ENCODE measurements around the gene STON2.
A peak's percentile ranks its signal among the peaks of the same experiment; 100 is the strongest.
"Not testable (repeated sequence)": the region's sequence is repeated elsewhere in the genome, so short reads cannot be mapped to it uniquely, and the experiment has no call there.

Gene STON2, protein sequence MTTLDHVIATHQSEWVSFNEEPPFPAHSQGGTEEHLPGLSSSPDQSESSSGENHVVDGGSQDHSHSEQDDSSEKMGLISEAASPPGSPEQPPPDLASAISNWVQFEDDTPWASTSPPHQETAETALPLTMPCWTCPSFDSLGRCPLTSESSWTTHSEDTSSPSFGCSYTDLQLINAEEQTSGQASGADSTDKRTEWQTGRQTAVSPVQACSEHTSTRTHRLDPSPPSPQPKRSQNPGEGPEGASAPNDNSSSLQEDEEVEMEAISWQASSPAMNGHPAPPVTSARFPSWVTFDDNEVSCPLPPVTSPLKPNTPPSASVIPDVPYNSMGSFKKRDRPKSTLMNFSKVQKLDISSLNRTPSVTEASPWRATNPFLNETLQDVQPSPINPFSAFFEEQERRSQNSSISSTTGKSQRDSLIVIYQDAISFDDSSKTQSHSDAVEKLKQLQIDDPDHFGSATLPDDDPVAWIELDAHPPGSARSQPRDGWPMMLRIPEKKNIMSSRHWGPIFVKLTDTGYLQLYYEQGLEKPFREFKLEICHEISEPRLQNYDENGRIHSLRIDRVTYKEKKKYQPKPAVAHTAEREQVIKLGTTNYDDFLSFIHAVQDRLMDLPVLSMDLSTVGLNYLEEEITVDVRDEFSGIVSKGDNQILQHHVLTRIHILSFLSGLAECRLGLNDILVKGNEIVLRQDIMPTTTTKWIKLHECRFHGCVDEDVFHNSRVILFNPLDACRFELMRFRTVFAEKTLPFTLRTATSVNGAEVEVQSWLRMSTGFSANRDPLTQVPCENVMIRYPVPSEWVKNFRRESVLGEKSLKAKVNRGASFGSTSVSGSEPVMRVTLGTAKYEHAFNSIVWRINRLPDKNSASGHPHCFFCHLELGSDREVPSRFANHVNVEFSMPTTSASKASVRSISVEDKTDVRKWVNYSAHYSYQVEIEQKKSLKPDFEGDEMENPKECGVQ

GRCh38 chr14:81400202-81400678 is at the start of gene STON2:
Gene STON2 (minus strand): TSS chr14:81400324. CDS start chr14:81398382, 1,942 bp downstream.
- peak; percentile 59 for DNase-seq (ENCODE audit: low spot score)

DNA sequence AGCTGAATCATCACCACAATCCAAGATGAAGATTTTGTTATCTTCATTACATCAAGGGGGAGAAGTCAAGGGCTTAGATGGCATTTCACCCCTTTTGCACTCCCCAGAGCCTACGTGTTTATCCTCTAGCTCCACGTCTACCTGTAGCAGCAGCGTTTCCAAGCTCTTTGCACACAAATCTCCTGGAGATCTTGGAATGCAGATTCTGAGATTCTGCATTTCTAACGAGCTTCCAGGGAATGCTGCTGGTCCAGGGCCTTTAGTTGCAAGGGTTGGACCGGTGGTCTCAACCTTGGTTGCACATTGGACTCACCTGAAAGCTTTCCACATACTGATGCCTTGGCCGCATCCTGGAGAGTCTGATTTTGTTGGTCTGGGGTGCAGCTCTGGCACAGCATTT is 49.5 kb upstream of the STON2 start:
- DNase-seq (ENCODE audit: low spot score): no peak

GRCh38 chr14:81449114-81449513 is 49.0 kb upstream of the STON2 start:
- no peak for DNase-seq (ENCODE audit: low spot score)

DNA sequence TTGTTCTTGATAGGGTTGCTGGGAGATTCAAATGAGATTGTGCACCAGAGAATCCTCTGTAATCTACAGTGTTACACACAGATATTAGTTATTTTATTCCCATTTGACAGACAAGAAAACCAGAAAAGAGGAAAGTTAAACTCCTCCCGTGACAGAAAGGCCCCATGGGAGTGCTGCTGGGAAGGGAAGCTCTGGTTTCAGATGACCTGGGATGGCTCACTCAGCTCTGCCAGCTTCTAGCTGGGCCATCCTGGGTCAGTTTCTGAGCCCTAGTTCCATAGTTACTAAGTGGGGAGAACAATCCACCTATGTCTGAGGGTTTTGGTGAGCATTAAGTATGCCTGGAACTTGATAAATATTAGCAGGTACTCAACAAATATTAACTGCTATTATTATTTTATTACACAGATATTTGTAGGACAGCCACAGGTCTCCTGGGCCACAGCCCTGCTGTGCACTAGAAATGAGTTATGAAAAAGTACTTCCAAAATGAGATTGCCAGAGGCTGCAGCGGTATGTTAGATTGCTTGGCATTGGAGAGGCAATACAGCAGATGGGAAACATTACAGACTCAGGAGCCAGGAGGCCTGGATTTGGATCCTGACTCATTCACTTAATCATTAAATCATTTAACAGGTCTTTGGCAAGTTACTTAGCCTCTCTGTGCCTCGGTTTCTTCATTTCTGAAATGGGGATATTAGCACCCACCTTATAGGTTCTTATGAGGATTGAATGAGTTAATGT is 47.1 kb upstream of the STON2 start:
- no peak for DNase-seq (ENCODE audit: low spot score)

DNA sequence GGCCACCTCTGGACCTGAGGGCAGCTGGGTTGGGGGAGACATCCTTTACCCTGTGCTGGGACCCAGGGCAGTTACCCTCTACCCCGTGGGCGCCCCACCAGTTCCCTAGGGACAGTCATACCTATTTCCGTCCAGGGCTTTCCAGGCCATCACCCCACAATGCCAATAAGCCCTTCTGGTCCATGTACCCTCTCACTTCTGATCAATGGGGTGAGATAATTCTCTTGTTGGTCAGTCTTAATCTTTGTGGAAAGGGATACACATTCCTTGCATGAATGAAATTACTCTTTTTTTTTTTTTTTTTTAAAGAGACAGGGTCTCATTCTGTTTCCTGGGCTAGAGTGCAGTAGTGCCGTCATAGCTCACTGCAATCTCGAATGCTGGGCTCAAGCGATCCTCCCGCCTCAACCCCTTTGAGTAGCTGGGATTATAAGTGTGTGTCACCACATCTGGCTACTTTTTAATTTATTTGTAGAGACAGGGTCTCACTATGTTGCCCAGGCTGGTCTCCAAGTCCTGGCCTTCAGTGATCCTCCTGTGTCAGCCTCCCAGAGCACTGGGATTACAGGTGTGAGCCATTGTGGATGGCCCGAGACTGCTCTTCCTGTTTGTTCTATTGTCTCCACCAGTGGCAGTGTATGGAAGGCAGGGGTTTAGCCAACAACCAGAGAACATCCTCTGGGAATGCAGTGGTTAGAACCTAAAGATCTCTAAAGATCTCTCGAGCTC is 46.3 kb upstream of the STON2 start:
- no peak for DNase-seq (ENCODE audit: low spot score)

DNA sequence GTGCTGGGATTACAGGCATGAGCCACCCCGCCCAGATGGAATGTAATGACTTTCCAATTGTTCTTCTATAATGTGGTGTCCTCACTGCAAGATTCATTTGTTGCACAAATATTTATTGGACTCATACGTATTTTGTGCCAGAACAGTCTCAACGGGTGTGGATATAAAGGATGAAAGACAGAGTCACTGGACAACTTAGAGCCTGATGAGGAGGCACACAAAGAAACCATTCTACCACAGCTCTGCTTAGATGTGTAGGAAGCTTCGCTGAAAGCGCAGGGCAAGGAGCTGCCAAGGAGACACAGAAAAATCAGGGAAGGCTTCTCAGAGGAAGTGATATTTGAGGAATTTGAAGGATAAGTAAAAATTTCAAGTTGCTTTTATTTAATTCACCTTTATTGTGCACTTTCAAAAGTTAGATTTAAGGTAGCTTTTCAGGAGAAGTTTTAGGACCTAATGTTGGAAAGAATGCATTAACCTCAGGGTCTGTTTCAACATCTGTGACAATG is 41.6 kb upstream of the STON2 start:
- DNase-seq (ENCODE audit: low spot score): no peak

GRCh38 chr14:81440041-81440440 is 39.9 kb upstream of the STON2 start:
- DNase-seq (ENCODE audit: low spot score): no peak

DNA sequence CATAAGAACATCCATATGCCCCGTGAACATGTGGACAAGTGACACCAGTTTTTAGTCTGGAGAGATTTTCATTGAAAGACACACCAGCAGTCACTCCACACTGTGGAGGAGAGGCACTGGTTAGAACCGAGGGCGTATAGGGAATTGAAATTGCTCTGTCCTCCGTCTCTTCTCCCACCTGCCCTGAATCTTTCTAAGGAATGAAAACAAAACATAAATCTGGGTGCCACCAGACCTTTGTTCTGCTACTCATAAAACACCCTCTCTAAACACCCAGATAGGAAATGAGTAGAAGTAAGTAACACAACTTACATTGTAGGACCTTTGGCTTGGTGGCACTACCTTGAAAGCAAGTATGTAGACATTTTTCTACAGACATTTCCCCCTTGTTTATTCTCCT is 37.1 kb upstream of the STON2 start:
- DNase-seq (ENCODE audit: low spot score): no peak

- DNase-seq (ENCODE audit: low spot score): peak; percentile 94
These were observed 36.4 kb upstream of the STON2 start for GRCh38 chr14:81436296-81437138.

DNA sequence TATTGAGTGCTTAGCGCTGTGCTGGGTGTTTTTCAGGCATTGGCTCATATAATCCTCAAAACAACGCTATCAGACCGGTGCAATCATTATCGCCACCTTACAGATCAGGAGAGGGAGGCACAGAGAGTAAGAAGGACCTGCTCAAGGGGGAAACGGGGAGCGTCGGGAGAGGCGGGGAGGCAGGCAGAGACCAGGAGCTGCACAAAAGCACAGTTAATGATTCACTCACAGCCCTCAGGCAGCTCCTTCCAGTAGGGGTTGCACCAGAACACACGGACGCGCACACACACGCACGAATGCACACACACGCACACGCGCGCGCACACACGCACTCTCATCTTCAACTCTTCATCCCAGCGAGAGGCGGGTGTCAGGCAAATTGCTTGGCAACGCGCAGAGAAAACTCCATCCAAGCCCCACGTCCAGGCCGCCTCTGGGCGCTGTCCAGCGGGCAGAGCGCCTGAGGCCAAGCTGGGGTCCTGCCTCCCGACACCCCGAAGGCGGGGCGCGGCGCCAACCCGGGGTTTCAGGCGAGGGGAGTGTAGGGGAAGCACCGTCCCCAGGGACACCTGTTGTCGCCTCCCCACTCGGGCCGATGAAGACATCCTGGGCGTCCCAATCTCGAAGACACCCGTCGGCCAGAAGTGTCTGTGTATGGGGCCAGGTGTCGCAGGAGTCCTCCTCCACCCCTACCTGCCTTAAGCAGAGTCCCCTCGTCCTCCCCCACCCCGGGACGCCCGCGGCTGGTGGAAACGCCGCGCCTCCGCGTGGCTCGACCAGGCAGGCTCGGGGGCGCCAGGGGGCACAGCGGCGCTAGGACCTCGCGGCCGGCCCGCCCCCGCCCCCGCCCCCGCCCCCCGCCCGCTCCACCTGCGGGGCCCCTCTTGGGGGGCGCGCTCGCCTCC is 35.5 kb upstream of the STON2 start:
- peak; percentile 30 for DNase-seq (ENCODE audit: low spot score)

DNA sequence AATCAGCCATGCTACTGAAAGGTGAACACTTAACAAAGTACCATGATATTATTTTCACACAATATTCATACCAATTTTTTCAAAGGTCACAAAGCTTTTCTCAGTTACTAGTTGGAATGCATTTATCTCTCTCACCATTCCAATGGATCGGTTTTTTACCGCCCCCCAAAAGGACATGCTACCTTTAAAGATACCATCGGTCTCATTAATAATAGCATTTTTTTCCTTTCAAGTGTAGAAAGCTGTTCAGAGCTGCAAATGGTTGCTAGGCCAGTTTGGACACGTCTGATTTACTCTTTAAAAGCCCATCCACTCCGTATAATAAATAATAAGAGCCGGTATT is 34.9 kb upstream of the STON2 start:
- DNase-seq (ENCODE audit: low spot score): no peak

DNA sequence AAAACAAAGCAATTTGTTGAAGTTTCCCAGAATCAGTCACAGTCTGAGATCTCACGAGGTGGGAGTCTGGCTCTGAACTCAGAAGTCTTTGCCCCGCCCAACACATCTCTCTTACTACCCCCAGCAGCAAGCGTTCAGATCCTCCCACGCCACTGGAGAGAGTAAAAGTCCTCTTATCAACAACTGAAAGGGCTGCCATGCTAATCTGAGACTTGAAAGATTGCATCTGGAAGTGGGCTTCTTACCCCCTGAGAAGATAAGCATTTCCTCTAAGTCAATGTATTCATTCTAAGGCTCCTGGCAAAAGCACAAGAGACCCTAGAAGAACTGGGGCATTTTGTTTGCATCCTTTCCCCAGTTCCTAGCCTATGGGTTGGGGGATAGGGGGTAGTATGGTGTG is 34.1 kb upstream of the STON2 start:
- no peak for DNase-seq (ENCODE audit: low spot score)

DNA sequence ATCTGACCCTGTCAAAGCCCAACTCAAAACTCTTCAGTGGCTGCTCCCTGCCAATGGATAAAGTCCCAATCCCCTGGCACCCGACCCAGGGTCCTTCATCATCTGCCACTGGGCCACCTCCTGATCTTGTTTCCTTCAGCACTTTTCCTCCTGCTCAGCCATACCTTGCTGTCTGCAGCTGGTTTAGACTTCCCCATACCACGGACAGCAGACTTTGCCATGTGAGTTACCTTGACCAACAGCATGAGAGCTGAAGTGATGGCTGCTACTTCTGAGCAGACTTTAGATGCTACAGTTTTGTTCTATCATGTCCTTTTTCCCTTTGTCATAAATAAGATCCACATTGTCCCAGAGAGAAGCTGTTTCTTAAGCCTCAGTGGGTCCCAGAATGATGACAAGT is 33.3 kb upstream of the STON2 start:
- DNase-seq (ENCODE audit: low spot score): no peak

DNA sequence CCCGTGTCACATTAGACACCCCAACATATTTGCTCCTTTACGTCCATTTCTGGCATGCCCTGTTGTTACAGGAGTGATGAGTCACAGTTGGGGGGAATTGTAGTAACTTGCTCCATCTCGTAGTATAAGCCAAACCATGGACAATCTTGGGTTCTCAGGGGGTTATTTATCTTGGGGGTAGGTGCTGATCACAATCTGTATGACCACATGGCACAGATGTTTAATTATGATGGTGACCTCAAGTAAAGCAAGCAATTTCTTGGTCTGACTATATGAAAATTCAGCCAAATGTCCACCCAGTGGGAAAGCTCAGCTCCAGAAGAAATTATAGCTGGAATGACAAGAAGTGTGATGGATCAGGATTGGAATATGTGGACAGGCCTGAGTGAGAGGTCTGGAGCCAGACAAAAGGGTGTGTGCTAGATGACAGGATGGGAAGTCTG is 32.1 kb upstream of the STON2 start:
- no peak for DNase-seq (ENCODE audit: low spot score)

DNA sequence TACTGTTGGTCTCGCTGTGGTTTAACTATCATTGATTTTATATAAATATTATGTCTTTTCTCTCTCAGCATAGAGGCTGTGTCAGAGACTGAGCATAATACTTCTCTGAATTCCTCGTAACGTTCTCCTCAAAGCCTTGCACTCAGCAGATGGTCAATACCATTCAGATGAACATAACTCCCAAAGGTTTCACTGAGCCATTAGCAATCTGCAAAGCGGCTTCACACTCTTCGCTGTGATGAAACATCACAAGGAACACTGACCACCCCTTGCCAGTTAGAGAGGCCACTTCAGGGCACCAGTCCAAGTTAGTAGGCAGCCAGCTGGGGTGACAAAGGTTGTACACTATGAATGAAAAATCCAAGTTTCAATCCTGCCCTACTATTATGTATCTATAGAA is 30.1 kb upstream of the STON2 start:
- no peak for DNase-seq (ENCODE audit: low spot score)

DNA sequence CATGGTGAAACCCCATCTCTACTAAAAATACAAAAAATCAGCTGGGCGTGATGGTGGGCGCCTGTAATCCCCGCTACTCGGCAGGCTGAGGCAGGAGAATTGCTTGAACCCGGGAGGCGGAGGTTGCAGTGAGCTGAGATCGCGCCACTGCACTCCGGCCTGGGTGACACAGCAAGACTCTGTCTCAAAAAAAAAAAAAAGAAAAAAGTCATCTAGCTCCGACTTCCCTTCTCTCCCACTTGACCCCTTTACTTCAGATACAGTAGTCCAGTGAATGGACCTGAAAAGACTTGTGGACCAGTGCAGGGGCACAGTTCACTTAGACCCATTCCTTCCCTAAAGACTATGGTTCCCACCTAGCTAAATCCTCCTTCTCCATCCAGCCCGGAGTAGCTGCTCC is 29.6 kb upstream of the STON2 start:
- DNase-seq (ENCODE audit: low spot score): not testable (repeated sequence)

DNA sequence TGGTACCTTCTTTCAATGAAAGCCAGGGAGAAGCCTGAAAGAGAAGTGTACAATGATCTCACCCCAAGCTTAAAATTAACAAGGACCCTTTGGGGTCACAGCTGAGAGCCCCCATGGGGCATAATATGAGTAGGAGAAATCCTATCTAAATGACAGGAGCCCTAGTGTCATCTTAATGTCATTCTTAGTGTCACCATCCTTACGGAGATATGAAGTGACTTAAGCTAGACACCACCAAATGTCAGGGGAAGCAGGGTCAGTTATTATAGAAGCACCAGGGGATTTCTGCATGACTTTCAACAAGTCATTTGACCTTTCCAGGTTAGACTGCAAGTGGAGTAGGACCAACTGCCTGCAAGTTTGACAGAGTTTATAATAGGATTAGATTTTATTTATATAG is 28.9 kb upstream of the STON2 start:
- no peak for DNase-seq (ENCODE audit: low spot score)

DNA sequence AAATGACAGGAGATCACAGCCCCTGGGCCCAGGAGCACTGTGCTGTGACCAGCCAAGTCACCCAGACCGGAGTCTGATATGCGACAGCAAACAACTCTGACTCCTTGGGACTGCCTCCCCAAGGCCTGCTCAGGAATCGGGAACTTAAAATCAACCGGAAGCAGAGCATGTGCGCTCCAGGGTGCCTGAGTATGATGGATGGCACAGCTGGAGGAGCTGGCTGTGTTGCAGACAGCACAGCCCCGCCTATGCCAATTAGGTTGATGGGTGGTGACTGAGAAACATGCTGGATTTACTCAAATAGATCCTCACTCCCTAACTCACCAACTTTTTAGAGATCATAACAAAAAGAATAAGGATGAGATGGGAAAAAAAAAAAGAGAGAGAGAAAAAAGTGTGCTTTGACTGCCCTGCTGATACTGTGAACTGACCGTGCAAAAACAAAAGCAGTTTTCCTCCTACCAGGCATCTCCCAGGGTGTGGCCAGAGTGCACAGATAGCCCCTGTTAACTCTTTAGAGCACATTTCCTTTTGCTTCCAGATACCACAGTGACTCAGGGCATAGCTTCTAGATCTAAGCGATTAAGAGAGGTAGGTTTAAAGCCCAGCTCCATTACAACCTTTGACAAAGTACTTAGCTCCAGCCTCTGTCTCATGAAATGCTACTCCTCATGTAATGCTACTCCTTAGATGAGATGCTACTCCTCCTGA is 27.4 kb upstream of the STON2 start:
- DNase-seq (ENCODE audit: low spot score): no peak

DNA sequence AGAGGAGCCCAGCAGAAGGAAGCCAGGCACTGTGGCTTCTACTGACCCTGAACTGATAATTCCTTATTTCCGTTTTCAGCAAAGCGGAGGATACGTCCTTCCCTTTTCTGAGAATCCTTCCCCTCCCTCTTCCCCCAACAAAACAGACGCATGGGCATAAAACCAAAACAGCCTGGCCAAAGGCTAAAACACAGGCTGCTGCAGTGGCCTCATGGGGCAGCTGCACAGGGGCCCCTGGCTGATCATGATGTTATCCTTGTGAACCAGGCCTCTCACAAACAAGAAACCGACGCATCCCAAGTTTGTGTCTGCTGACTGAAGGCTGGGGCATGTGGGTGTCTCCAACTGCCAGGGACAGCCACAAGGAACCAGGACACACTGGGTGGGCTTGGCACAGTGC is 23.4 kb upstream of the STON2 start:
- DNase-seq (ENCODE audit: low spot score): no peak

All from AG08395 (cell line).